GM12878 (cell line): Measurements from ENCODE around the gene MYOCD. TPM values are rescaled to one million over a fixed set of nuclear protein-coding genes. Genes with fewer than 3 reads are reported as not detected.
A peak's percentile ranks its signal among the peaks of the same experiment; 100 is the strongest.

Experiments
- ATAC-seq: fragments of 200-7000 bp; cut with Tn5 transposase; 3 replicates; pipeline ENCODE4 v1.9.1; 2020; ENCODE audit warnings: mild to moderate bottlenecking, moderate library complexity
- BruUV-seq: library from RNA; stranded (reverse); fragments of 400-500 nt; replicated peaks from 2 replicates; lab custom pipeline; 2021; lab: Mats Ljungman, UMichigan
- CTCF ChIA-PET: fragments of 300-600 bp; sonication (Branson Sonifier 250); formaldehyde crosslinking; extraction: SDS; loops from one replicate; lab custom pipeline; 2021; ENCODE audit warnings: inconsistent platforms; lab: Yijun Ruan, JAX
- POLR2A ChIA-PET: fragments of 350-600 bp; formaldehyde crosslinking; extraction: SDS; loops from one replicate; lab custom pipeline; 2021; ENCODE audit warnings: inconsistent platforms; lab: Charles Lee
- RAD21 ChIA-PET: fragments of 300-600 bp; sonication (Branson Sonifier 250); formaldehyde crosslinking; loops from one replicate; lab custom pipeline; 2023; ENCODE audit warnings: antibody characterized with exemption; ENCODE audit not compliant: unreplicated experiment; lab: Charles Lee
- SMC1A ChIA-PET: fragments of 300-600 bp; sonication (Branson Sonifier 250); formaldehyde crosslinking; loops from one replicate; lab custom pipeline; 2023; ENCODE audit not compliant: unreplicated experiment, uncharacterized antibody; lab: Charles Lee
- DNase-seq: peaks from one replicate; pipeline ENCODE4 v3.0.0-alpha.2; 2011; ENCODE audit warnings: low read depth, low spot score
- FAIRE-seq: peaks from 3 replicates; lab custom pipeline; 2011; peaks lifted over from hg19 to GRCh38; lab: Jason Lieb, UNC
- H2AFZ ChIP-seq: 2 replicates; pipeline ENCODE4 v1.6.0; 2011; ENCODE audit warnings: low read depth, low read length, control low read depth; ENCODE audit not compliant: control insufficient read depth
- H3K27ac ChIP-seq: 2 replicates; pipeline ENCODE4 v1.5.1; 2011; ENCODE audit warnings: control low read depth; ENCODE audit not compliant: control insufficient read depth, insufficient read depth
- H3K27me3 ChIP-seq, 2 experiments: replicated peaks in 1 of 2; 2 replicates each; pipeline versions ENCODE4 v1.6.0 to v1.6.1; 2011; ENCODE audit warnings: low read length in 1 of 2; ENCODE audit not compliant: control insufficient read depth in 2 of 2, insufficient read depth in 2 of 2
- H3K36me3 ChIP-seq, 2 experiments: 2 replicates each; pipeline ENCODE4 v1.5.1; 2011; ENCODE audit warnings: low read length in 1 of 2; ENCODE audit not compliant: control insufficient read depth in 2 of 2, insufficient read depth in 2 of 2
- H3K4me1 ChIP-seq: 2 replicates; pipeline ENCODE4 v1.6.1; 2011; ENCODE audit warnings: mild to moderate bottlenecking, low read length, moderate library complexity, mixed read lengths; ENCODE audit not compliant: control insufficient read depth, insufficient read depth
- H3K4me2 ChIP-seq: 2 replicates; pipeline ENCODE4 v1.6.0; 2011; ENCODE audit warnings: control low read depth; ENCODE audit not compliant: control insufficient read depth, insufficient read depth
- H3K4me3 ChIP-seq: fragments of 200-600 bp; sonication (generic); 2 replicates; pipeline ENCODE4 v1.5.1; 2016
- H3K79me2 ChIP-seq: 2 replicates; pipeline ENCODE4 v1.6.0; 2011; ENCODE audit warnings: low read length; ENCODE audit not compliant: control insufficient read depth, insufficient read depth
- H3K9ac ChIP-seq: 2 replicates; pipeline ENCODE4 v1.8.0; 2011; ENCODE audit warnings: low read length, control low read depth, mixed read lengths; ENCODE audit not compliant: control insufficient read depth, insufficient read depth
- H3K9me3 ChIP-seq: replicated peaks from 3 replicates; pipeline ENCODE4 v1.5.1; 2011; ENCODE audit warnings: mild to moderate bottlenecking, low read length; ENCODE audit not compliant: control insufficient read depth, insufficient read depth
- H4K20me1 ChIP-seq: 2 replicates; pipeline ENCODE4 v1.6.0; 2011; ENCODE audit not compliant: control insufficient read depth, insufficient read depth
- EZH2 ChIP-seq: IDR thresholded peaks from 2 replicates; pipeline ENCODE4 v1.6.1; 2012; ENCODE audit warnings: low read depth, mild to moderate bottlenecking, control low read depth, inconsistent platforms, low read length, borderline replicate concordance; ENCODE audit not compliant: control insufficient read depth
- FOXM1 ChIP-seq: IDR thresholded peaks from 2 replicates; pipeline ENCODE4 v1.6.1; 2012; ENCODE audit warnings: low read depth, mild to moderate bottlenecking, inconsistent platforms, low read length, moderate library complexity
- MAX ChIP-seq: IDR thresholded peaks from 2 replicates; pipeline ENCODE4 v1.6.1; 2012; ENCODE audit warnings: low read depth, low read length, improper control_type of control experiment
- NRF1 ChIP-seq: conservative IDR thresholded peaks from 2 replicates; pipeline ENCODE4 v1.6.1; 2011; ENCODE audit warnings: mild to moderate bottlenecking, low read depth, low read length, improper control_type of control experiment
- PBX3 ChIP-seq: IDR thresholded peaks from 2 replicates; pipeline ENCODE4 v1.6.1; 2011; ENCODE audit warnings: mild to moderate bottlenecking, low read depth, low read length, moderate library complexity; ENCODE audit not compliant: insufficient replicate concordance
- RELA ChIP-seq: fragments of 450-650 bp; IDR thresholded peaks from 2 replicates; pipeline ENCODE4 v1.8.0; 2014; ENCODE audit warnings: borderline replicate concordance; ENCODE audit not compliant: partially characterized antibody
- SRF ChIP-seq, 2 experiments: IDR thresholded peaks; 2 replicates each; pipeline ENCODE4 v1.6.1; 2011; ENCODE audit warnings: low read depth in 2 of 2, low read length in 2 of 2, mild to moderate bottlenecking in 1 of 2, moderate library complexity in 1 of 2
- ZBTB40 ChIP-seq: fragments of 450-650 bp; IDR thresholded peaks from 2 replicates; pipeline ENCODE4 v1.6.1; 2016; ENCODE audit warnings: mild to moderate bottlenecking, moderate library complexity, borderline replicate concordance
- ZNF217 ChIP-seq: fragments of 450-650 bp; IDR thresholded peaks from 2 replicates; pipeline ENCODE4 v1.6.1; 2017; ENCODE audit warnings: antibody characterized with exemption, mild to moderate bottlenecking
- WGBS: methylation state at CpG from one replicate; pipeline ENCODE4 v1.1.6; 2016; ENCODE audit warnings: low lambda C conversion rate; ENCODE audit not compliant: insufficient replicate concordance, insufficient coverage; ENCODE audit errors: missing lambda C conversion rate; 5-methylcytosine and 5-hydroxymethylcytosine counted together
- in situ Hi-C: fragments of 300-500 bp; cut with MboI; formaldehyde crosslinking; loops from 9 replicates; pipeline ENCODE4 v1.14.3; 2018; ENCODE audit warnings: mixed read lengths
- intact Hi-C: fragments of 100-400 bp; cut with micrococcal nuclease; formaldehyde crosslinking; loops from one replicate; pipeline ENCODE4 v1.14.2; 2022; ENCODE audit not compliant: unreplicated experiment
- polyA plus RNA-seq, 11 experiments: library from polyadenylated mRNA; depleted of rRNA in 4 of 11; unstranded in 6 of 11; stranded (reverse) in 5 of 11; fragments of >200 nt; fragmentation: Nextera tagmentation in 4 of 11; fragmentation: Illumina TruSeq in 1 of 11; extraction: Ambion mirVana in 4 of 11; extraction: Trizol in 1 of 11; gene quantifications; 1 replicate in 1 of 11; 2 replicates in 10 of 11; pipeline versions ENCODE4 v1.2.1 to v1.2.3, GENCODE V29; 2011 to 2016; ENCODE audit warnings: inconsistent platforms in 2 of 11, missing spikeins in 2 of 11, low read depth in 1 of 11
- total RNA-seq, 4 experiments: library from RNA; depleted of rRNA in 3 of 4; stranded (reverse); fragments of >200 nt in 3 of 4; fragmentation: Illumina TruSeq in 1 of 4; extraction: Trizol in 1 of 4; gene quantifications; 2 replicates each; pipeline versions ENCODE4 v1.2.1 to v1.2.3, GENCODE V29; 2013 to 2021

MYOCD gene
- total and polyA plus RNA-seq, 10 of the 15 experiments (the other 5 are each of a cell fraction or from before 2014, with no cell fraction given): not detected

- no peaks in the 10 kb centered on the region for H3K36me3 ChIP-seq
- H3K27me3 ChIP-seq: no peaks in the 10 kb centered on the region
- H3K79me2 ChIP-seq: no peaks in the 10 kb centered on the region
- peaks cover 25% of the 10 kb centered on the region for H3K4me1 ChIP-seq
- TF ChIP-seq MAX: no peak
- no peak for TF ChIP-seq ZNF217
- no peak for TF ChIP-seq SRF (IDR thresholded peaks at IDR 0.05; ENCODE audit: low read depth in 2 of 2, low read length in 2 of 2)
- no peak for TF ChIP-seq ZBTB40
- no peak for TF ChIP-seq EZH2
- no peak for TF ChIP-seq RELA
- TF ChIP-seq PBX3: no peak
- no peak for TF ChIP-seq NRF1
- TF ChIP-seq FOXM1: no peak
- 17% methylated on average over 5 of the region's 5 CpGs for WGBS
- peak overlapping the region; percentile 24; the same call in 1 of the 2 replicates for H3K27ac ChIP-seq
- ChIA-PET POLR2A (no interaction called here), RAD21 (no interaction called here), CTCF (no interaction called here), SMC1A (interaction anchor here (0.6 kb wide), 1 partner anchor 52 kb away, joined by 3 read pairs; no protein-coding TSS in a partner anchor)
- H2AFZ ChIP-seq: no peak overlapping the region
- DNase-seq (no peak), FAIRE-seq (no peak), ATAC-seq (no peak)
- BruUV-seq: no TSS peak
- H4K20me1 ChIP-seq: no peaks in the 10 kb centered on the region
- no peak overlapping the region for H3K9ac ChIP-seq
- in situ Hi-C loops (no loop called here), intact Hi-C loops (no loop called here)
- H3K4me3 ChIP-seq: no peak overlapping the region
- peak overlapping the region; percentile 13; the same call in 1 of the 2 replicates for H3K4me2 ChIP-seq
- H3K9me3 ChIP-seq: peaks cover 7% of the 10 kb centered on the region; the same call in 2 of the 3 replicates
These were observed 147.2 kb downstream of the MYOCD start for GRCh38 chr17:12812877-12813276.
